NCI-H524 (cell line): ENCODE results near the gene SPINT2.

ENCODE experiments used
- DNase-seq, 2 experiments: peaks; one replicate each; lab custom pipeline; 2025; lab: John Stamatoyannopoulos, UW

Gene SPINT2

GRCh38 chr19:38267761-38268483, 3.5 kb downstream of the SPINT2 start:
- DNase-seq = no peak

- DNase-seq = no peak
Observed at GRCh38 chr19:38268539-38268938, 4.2 kb downstream of the SPINT2 start.

GRCh38 chr19:38270587-38271167, 6.3 kb downstream of the SPINT2 start:
- no peak for DNase-seq

GRCh38 chr19:38273499-38273898, 9.1 kb downstream of the SPINT2 start:
- DNase-seq = no peak

GRCh38 chr19:38274739-38275138, 10.4 kb downstream of the SPINT2 start:
- no peak for DNase-seq

- no peak for DNase-seq
Observed at GRCh38 chr19:38276942-38277517, 12.7 kb downstream of the SPINT2 start.

- no peak for DNase-seq
Observed at GRCh38 chr19:38277549-38277948, 13.2 kb downstream of the SPINT2 start.

- DNase-seq = no peak
Observed at GRCh38 chr19:38277969-38278680, 13.8 kb downstream of the SPINT2 start.

GRCh38 chr19:38278751-38279150, 14.4 kb downstream of the SPINT2 start:
- no peak for DNase-seq

- DNase-seq = no peak
Observed at GRCh38 chr19:38280030-38280921, 15.9 kb downstream of the SPINT2 start.

GRCh38 chr19:38281811-38282566, 17.6 kb downstream of the SPINT2 start:
- no peak for DNase-seq

- DNase-seq = no peak
Observed at GRCh38 chr19:38283271-38283670, 18.9 kb downstream of the SPINT2 start.

GRCh38 chr19:38284422-38284821, 20.0 kb downstream of the SPINT2 start:
- DNase-seq = no peak

GRCh38 chr19:38285567-38285966, 21.2 kb downstream of the SPINT2 start:
- no peak for DNase-seq

- no peak for DNase-seq
Observed at GRCh38 chr19:38287604-38288003, 23.2 kb downstream of the SPINT2 start.

GRCh38 chr19:38288123-38288855, 23.9 kb downstream of the SPINT2 start:
- no peak for DNase-seq

GRCh38 chr19:38289955-38290354, 25.6 kb downstream of the SPINT2 start:
- no peak for DNase-seq

GRCh38 chr19:38290631-38291147, 26.3 kb downstream of the SPINT2 start:
- DNase-seq = no peak

GRCh38 chr19:38291855-38292254, 27.5 kb downstream of the SPINT2 start:
- no peak for DNase-seq

GRCh38 chr19:38293281-38293680, 28.9 kb downstream of the SPINT2 start:
- DNase-seq = peak in 1 of 2 experiments; percentile 11
